ENCODE data around the gene FTCD. TPM values are rescaled to one million over a fixed set of nuclear protein-coding genes. Genes with fewer than 3 reads are reported as not detected.
A peak's percentile ranks its signal among the peaks of the same experiment; 100 is the strongest.

Gene FTCD
- total RNA-seq, 6 experiments from 2014 or later: 141 to 668 (median 417) TPM

DNA sequence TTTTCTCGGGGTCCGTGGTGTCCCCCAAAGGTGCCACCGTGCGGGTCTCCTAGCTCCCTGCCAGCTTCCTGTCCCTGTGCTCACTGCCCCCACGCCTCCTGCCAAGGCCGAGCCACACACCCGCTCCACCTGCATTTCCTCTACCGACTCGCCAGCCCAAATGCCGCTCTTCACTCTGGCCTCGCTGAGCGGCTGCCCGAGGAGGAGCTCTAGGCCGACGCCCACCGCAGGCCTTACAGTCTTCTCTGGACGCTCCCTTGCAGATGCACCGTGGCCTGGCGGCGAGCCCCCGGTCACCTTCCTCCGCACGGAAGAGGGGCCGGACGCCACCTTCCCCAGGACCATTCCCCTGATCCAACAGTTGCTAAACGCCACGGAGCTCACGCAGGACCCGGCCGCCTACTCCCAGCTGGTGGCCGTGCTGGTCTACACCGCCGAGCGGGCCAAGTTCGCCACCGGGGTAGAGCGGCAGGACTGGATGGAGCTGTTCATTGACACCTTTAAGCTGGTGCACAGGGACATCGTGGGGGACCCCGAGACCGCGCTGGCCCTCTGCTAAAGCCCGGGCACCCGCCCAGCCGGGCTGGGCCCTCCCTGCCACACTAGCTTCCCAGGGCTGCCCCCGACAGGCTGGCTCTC is 26.3 kb downstream of the FTCD start:
- DNase-seq (peak; percentile 30 to 66 (median 54)), ATAC-seq (no peak)
- no peaks in the 10 kb centered on the region for H3K9me3 ChIP-seq
- 81% methylated on average over 19 of the region's 45 CpGs for WGBS (ENCODE audit: insufficient coverage, low coverage, low lambda C conversion rate, missing lambda C conversion rate)
- no peak for TF ChIP-seq POLR2A (IDR thresholded peaks at IDR 0.05)
- TF ChIP-seq, protein P1, sequence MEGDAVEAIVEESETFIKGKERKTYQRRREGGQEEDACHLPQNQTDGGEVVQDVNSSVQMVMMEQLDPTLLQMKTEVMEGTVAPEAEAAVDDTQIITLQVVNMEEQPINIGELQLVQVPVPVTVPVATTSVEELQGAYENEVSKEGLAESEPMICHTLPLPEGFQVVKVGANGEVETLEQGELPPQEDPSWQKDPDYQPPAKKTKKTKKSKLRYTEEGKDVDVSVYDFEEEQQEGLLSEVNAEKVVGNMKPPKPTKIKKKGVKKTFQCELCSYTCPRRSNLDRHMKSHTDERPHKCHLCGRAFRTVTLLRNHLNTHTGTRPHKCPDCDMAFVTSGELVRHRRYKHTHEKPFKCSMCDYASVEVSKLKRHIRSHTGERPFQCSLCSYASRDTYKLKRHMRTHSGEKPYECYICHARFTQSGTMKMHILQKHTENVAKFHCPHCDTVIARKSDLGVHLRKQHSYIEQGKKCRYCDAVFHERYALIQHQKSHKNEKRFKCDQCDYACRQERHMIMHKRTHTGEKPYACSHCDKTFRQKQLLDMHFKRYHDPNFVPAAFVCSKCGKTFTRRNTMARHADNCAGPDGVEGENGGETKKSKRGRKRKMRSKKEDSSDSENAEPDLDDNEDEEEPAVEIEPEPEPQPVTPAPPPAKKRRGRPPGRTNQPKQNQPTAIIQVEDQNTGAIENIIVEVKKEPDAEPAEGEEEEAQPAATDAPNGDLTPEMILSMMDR (IDR thresholded peaks at IDR 0.05): no peak
- intact Hi-C loops (cut with DNase I): no loop called here
- H3K4me3 ChIP-seq: no peak overlapping the region
- no peaks in the 10 kb centered on the region for H3K4me1 ChIP-seq
- no peaks in the 10 kb centered on the region for H3K27me3 ChIP-seq
- H3K27ac ChIP-seq: no peak overlapping the region
- peaks cover 0 to 10% (median 0%) of the 10 kb centered on the region in 4 donors for H3K36me3 ChIP-seq

DNA sequence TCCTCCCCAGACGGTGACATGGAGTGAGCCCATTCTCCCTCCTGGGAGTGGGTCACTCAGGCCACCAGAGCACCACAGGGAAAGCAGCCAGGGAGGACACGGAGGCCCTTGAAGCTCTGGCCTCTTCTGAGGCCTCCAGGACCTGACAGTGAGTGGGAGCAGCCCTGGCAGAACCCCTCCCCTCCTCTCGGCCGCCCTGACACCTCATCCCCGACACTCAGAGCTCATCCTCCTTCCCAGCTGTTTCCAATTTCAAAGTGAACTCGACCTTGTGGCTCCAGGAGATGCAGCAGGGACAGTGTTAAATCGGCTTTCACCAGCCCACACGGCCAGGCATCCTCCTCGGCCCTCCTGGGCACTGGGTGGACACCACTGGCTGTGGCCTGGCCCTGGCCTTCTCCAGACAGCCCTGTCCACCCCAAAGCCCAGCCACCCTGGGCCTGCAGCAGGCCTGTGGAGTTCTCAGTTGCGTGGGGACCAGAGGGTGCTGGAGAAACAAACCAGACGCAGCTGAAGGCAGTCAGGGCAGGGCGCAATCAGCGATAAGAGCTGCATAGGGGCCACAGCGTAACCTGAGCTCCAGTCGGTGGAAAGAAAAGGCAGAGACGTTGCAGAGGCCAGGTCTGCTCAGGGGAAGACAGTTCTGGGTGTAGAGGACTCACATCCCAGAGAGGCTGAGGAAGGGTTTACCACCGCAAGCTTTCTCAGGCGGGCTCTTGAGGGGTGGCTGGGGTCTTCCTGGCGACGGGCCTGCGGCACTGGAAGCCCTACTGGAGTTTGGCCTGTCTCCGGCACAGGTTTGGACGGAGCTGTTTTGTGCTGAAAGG is 27.1 kb downstream of the FTCD start:
- TF ChIP-seq, protein P1 (IDR thresholded peaks at IDR 0.05): no peak
- no peak for TF ChIP-seq POLR2A (IDR thresholded peaks at IDR 0.05)
- ATAC-seq (peak in 3 of 4 donors; percentile 0 to 2 (median 1)), DNase-seq (peak in 2 of 3 donors; percentile 17 to 62)
- WGBS (ENCODE audit: insufficient coverage, low coverage, low lambda C conversion rate, missing lambda C conversion rate): 40% methylated on average over 8 of the region's 23 CpGs
- H3K4me3 ChIP-seq: no peak overlapping the region
- peaks cover 0 to 10% (median 0%) of the 10 kb centered on the region in 4 donors for H3K36me3 ChIP-seq
- no peaks in the 10 kb centered on the region for H3K9me3 ChIP-seq
- no peaks in the 10 kb centered on the region for H3K27me3 ChIP-seq
- H3K27ac ChIP-seq: no peak overlapping the region
- no peaks in the 10 kb centered on the region for H3K4me1 ChIP-seq
- intact Hi-C loops (cut with DNase I): no loop called here

DNA sequence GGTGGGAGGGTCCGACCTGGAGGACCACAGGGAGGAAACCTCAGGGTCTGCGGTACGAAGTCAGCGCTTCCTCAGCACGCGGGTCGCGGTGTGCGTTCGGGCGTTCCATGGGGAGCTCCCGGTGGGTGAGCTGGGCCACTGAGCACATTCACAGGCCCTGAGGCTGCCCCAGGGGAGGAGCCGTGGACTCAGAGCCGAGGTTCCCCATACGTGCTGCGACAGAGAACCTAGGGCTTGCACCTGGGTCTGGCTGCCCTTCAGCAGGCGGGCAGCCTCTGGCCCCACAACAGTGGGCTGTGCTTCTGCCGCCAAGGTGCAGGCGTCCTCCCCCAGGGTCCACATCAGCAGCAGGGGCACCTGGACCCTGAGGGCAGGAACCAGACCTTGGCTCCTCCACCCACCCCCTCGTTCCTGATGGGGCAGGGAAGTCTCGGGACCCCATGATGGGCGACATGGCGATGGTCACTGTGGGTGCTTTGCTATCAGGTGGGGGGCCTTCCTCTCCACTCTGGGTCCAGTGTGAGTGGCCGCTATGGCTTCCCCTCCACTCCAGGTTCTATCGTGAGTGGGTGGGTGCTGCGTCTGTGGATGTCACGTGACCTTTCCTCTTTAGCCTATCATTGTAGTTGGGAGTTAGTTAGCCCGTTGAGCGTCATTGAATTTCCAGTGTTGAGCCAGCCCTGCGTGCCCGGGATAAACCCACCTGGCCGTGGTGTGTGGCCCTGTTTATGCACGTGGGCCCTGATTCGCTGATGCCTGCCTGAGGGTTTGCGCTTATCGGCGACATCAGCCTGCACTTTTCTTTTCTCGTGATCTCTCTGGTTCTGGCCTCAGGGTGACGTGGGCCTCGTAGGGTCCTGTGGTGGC is 27.9 kb downstream of the FTCD start:
- Histone ChIP-seq H3K9me3 (no peaks in the 10 kb centered on the region), H3K27me3 (no peaks in the 10 kb centered on the region), H3K36me3 (peaks cover 0 to 8% (median 0%) of the 10 kb centered on the region in 4 donors), H3K27ac (no peak overlapping the region), H3K4me3 (no peak overlapping the region), H3K4me1 (no peaks in the 10 kb centered on the region)
- no peak for TF ChIP-seq POLR2A (IDR thresholded peaks at IDR 0.05)
- TF ChIP-seq, protein P1 (IDR thresholded peaks at IDR 0.05): no peak
- ATAC-seq: peak in 3 of 4 donors; percentile 2 to 9 (median 6)
- WGBS (ENCODE audit: insufficient coverage, low coverage, low lambda C conversion rate, missing lambda C conversion rate): 36% methylated on average over 3 of the region's 40 CpGs
- DNase-seq: peak; percentile 27 to 66 (median 58)
- intact Hi-C loops (cut with DNase I): no loop called here

Data from right lobe of liver (tissue), 6 donors.